GM21423 (cell line): ENCODE measurements around the gene RUNDC3A.
"Not testable (repeated sequence)": the region's sequence is repeated elsewhere in the genome, so short reads cannot be mapped to it uniquely, and the experiment has no call there.

Experiments used
- ATAC-seq: cut with Tn5 transposase; IDR thresholded peaks from one replicate; pipeline ENCODE4 v1.9.1; 2021; ENCODE audit warnings: mild to moderate bottlenecking, moderate library complexity; ENCODE audit not compliant: unreplicated experiment

The RUNDC3A gene

DNA sequence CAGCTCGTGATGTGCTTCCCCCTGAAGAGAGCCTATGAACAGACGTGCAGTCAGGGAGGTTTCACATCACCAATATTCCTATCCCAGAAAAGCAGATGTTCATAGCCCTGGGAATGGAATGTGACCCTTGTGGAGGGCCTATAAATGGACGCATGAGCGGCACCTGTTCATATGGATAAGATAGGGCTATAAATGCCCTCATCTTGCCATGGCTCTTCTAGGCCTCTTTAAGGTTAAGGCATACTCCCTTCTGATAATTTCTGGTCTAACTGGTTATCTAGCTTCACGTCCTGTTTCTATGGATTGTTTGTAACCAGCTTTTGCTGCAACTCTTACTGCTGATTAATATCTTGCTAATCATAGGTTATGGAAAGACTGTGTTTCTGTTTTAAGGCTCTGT is 32.2 kb downstream of the RUNDC3A start:
- ATAC-seq = not testable (repeated sequence)

DNA sequence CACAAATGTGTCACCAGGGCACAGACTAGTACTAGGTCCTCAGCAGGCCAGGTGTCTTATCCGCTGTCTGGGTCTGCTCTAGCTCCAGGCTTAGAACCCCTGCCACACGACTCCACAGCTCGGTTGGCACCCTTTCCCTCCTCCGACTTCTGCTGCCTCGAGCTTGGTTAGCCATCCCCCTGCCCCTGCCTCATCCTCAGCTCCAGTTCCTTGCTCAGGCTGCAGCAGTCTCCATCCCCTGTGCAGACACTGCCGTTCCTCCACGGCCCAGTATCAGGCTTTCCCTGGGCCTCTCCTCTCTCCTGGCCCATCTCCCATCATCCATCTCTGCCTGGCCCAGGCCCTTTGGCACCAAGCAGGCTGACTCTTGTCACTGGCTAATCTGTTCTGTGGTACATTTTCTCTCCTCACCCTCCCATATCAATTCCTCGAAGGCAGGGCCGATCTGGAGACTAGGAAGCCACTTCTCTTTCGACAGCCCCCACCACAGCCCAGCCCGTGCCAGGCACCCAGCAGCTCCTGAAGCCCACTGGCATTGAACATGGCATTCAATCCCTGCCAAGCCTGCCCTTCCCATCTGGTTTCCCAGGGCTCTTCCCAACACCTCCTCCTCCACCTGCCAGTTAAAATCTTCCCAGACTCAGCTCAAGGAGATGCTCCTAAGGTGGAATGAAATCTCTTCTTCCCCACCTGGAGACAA is 35.3 kb downstream of the RUNDC3A start:
- no peak for ATAC-seq

DNA sequence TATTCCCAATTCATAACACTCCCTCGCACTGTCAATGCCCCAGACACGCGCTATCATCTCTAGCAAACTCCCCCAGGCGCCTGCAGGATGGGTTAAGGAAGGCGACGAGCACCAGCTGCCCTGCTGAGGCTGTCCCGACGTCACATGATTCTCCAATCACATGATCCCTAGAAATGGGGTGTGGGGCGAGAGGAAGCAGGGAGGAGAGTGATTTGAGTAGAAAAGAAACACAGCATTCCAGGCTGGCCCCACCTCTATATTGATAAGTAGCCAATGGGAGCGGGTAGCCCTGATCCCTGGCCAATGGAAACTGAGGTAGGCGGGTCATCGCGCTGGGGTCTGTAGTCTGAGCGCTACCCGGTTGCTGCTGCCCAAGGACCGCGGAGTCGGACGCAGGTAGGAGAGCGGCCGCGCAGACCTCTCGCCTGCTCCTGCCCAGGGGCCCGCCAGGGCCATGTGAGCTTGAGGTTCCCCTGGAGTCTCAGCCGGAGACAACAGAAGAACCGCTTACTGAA is 36.6 kb downstream of the RUNDC3A start, which contains the start of gene GRN:
Gene GRN (plus strand): TSS at position 364 of the 515 bp plus-strand sequence. CDS start 3,863 bp downstream, outside the sequence.
- peak; percentile 54 for ATAC-seq

DNA sequence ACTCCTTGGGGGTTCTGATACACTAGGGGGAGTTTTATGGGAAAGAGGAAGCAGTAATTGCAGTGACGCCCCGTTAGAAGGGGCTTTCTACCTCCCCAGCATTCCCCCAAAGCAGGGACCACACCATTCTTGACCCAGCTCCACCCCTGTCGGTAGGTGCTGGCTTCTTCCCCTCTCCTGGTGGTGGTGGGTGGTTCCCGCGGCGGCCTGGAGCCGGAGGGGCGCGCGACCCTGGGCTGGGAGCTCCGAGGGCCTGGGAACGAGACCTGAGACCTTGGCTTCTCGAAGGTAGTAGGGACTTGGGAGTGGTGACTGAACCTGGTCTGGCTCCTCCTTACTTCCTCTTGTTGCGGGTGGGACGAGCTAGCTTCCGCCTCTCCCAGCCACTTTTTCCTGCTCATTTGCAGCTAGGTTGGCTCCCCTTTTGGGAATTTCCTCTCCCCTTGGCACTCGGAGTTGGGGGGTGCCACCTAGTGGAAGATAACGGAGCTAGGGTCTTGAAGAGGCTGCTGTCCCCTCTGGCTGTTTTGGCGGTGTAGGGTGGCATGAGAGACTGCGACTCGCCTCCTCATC is 37.1 kb downstream of the RUNDC3A start:
- ATAC-seq = peak; percentile 3

DNA sequence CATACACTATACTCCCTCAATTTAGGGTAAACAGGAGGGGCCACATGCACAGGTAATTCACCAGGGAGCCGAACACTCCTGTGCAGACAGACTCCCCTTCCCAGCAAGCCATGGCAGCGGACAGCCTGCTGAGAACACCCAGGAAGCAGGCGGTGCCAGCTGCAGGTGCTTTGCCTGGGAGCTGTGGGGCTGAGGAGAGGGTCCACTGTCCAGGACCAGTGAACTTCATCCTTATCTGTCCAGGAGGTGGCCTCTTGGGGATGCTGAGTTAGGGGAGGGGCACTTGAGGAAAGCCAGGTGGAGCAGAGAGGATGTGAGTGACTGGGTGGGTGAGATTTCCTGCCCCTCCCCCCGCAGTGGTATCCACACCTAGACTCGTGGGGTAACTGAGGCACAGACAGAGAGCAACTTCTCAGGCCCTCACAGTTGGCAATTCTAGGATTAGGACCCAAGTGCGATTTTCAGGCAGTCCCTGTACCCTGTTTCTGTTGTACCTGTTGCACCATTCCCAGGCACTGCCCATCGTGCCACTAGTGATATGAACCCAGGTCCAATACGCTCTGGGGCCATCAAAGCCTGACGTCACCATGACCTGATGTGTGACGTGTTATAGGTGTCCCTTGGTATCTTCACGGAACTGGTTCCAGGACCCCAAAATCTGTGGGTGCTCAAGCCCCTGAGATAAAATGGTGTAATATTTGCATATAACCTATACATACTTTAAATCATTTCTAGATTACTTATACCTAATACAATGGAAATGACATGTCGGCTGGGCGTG is 37.9 kb downstream of the RUNDC3A start:
- no peak for ATAC-seq

DNA sequence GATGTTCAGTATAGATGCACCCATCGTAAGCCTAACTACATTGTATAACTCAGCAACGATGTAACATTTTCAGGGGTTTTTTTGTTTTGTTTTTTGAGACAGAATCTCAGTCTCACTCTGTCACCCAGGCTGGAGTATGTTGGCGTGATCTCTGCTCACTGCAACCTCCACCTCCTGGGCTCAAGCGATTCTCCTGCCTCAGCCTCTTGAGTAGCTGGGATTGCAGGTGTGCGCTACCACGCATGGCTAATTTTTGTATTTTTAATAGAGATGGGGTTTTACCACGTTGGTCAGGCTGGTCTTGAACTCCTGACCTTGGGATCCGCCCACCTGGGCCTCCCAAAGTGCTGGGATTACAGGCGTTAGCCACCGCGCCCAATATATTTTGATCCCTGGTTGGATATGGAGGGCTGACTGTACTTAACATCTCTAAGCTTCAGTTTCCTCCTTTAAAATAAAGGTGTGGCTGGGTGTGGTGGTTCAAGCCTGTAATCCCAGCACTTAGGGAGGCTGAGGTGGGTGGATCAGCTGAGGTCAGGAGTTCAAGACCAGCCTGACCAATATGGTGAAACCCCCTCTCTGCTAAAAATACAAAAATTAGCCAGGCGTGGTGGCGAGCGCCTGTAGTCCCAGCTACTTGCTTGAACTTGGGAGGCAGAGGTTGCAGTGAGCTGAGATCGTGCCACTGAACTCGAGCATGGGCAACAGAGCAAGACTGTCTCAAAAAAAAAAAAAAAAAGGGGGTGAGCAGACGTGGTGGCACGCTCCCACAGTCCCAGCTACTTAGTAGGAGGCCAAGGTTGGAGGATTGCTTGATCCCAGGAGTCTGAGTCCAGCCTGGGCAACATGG is 39.0 kb downstream of the RUNDC3A start:
- not testable (repeated sequence) for ATAC-seq

DNA sequence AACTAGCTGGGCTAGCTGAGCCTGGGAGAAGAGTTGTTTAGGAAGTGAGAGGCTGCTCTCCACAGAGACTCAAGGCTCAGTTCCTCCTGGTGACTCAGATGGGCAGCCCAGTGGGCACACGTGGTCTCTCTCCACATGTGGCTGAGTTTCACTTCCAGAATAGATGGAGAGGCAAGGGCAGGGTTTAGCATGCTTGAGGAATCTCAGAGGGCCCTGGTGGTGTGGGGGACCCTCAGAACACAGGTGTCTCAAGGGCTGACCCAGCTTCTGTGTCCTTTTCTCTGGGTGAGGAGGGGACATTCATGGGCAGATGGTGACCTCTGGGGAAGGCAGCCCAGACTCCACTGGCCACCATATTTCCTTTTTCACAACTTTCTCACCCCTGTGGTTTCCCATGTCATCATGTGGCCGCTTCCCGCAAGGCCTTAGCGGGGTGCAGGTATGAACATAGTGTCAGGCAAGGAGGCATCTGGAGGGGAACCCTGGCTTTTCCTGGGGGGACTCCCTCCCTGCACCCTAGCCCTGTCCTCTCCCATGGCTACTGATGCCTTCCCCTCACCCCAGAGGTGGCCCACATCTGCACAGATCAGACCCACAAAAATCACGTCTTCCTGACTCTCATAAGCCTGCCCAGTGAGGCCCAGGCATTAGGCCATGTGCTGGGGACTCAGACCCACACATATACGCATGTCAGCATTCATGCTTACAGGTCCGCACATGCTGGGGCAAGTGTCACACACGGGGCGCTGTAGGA is 40.0 kb downstream of the RUNDC3A start:
- ATAC-seq = peak; percentile 40

DNA sequence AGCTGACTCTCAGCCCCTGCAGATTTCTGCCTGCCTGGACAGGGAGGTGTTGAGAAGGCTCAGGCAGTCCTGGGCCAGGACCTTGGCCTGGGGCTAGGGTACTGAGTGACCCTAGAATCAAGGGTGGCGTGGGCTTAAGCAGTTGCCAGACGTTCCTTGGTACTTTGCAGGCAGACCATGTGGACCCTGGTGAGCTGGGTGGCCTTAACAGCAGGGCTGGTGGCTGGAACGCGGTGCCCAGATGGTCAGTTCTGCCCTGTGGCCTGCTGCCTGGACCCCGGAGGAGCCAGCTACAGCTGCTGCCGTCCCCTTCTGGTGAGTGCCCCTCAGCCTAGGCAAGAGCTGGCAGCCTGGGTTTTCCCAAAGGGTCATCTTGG is 40.6 kb downstream of the RUNDC3A start:
- ATAC-seq = no peak

DNA sequence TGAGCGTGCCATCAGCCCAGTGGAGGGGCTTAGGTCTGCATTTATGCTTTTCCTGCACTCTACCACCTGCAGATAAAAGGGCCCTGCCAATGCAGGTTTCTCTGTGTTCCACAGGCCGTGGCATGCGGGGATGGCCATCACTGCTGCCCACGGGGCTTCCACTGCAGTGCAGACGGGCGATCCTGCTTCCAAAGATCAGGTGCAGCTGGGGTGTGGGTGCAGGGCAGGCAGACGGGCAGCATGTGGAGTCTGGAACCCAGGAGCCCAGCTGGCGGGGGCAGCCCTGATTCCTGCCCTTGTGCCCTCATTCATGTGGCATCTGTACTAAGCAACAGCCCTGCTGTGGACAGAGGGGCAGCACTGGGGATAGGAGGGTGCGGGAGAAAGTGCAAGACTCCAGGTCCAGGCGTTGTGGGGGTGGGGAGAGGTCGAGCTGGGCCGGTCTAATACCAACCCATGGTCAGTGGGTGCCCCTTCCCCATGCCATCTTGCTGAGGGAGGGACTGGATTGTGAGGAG is 41.2 kb downstream of the RUNDC3A start:
- no peak for ATAC-seq

DNA sequence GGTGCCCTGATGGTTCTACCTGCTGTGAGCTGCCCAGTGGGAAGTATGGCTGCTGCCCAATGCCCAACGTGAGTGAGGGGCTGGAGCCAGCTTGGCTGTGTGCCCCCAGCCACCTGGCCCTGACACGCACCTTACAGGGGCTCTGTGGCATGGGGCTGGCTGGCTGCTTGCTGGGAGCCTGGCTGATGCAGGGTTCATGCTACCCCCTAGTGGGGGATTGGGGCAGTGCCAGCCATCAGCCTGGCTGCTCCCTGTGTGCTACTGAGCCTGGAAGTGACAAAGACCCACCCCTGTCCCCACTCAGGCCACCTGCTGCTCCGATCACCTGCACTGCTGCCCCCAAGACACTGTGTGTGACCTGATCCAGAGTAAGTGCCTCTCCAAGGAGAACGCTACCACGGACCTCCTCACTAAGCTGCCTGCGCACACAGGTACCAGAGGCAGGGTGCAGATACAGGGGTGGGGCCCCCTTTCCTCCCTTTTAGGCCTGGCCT is 42.4 kb downstream of the RUNDC3A start:
- ATAC-seq = no peak

DNA sequence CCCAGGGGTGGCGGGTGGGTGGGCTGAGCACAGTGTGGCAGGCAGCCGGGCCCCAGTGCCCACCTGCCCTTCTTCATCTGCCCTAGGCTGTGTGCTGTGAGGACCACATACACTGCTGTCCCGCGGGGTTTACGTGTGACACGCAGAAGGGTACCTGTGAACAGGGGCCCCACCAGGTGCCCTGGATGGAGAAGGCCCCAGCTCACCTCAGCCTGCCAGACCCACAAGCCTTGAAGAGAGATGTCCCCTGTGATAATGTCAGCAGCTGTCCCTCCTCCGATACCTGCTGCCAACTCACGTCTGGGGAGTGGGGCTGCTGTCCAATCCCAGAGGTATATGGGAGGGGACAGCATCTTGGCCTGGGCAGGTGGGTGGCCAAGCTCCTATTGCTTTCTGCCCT is 43.1 kb downstream of the RUNDC3A start:
- no peak for ATAC-seq

DNA sequence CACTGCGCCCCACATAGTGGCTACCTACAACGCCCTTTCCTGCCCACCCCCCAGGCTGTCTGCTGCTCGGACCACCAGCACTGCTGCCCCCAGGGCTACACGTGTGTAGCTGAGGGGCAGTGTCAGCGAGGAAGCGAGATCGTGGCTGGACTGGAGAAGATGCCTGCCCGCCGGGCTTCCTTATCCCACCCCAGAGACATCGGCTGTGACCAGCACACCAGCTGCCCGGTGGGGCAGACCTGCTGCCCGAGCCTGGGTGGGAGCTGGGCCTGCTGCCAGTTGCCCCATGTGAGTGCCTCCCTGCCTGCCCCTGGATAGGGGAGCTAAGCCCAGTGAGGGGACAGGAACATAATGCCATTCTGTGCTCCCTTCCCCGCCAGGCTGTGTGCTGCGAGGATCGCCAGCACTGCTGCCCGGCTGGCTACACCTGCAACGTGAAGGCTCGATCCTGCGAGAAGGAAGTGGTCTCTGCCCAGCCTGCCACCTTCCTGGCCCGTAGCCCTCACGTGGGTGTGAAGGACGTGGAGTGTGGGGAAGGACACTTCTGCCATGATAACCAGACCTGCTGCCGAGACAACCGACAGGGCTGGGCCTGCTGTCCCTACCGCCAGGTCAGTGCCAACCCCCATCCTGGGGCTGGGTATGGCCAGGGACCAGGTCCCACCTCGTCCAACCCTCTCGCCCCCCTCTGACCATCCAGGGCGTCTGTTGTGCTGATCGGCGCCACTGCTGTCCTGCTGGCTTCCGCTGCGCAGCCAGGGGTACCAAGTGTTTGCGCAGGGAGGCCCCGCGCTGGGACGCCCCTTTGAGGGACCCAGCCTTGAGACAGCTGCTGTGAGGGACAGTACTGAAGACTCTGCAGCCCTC is 43.8 kb downstream of the RUNDC3A start:
- no peak for ATAC-seq

DNA sequence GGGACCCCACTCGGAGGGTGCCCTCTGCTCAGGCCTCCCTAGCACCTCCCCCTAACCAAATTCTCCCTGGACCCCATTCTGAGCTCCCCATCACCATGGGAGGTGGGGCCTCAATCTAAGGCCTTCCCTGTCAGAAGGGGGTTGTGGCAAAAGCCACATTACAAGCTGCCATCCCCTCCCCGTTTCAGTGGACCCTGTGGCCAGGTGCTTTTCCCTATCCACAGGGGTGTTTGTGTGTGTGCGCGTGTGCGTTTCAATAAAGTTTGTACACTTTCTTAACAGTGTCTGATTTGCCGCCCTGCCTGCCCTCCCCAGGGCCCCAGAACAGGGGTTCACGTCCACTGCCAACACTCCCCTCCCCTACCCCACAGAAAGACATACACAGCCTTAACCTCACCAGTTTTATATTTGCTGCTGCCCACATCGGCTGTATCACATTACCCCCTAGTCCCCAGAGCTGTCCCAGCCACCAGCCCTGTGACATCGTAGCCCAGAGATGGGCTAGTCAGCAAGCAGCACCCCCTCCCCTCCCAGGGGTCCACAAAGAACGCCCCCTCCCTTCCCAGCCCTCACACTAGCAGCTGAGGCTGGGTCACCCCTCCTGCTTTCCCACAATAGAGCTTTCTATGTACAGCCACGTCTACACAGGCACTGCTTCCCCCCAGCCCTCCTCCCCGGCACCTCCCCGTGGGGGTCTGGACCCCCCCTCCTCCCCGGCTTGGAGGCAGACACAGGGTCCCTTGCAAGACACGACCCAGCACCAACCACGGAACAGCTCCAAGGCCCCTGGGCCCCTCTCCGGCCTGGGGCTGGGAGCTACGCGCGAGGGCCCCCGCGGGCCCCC is 44.6 kb downstream of the RUNDC3A start:
- ATAC-seq = no peak

DNA sequence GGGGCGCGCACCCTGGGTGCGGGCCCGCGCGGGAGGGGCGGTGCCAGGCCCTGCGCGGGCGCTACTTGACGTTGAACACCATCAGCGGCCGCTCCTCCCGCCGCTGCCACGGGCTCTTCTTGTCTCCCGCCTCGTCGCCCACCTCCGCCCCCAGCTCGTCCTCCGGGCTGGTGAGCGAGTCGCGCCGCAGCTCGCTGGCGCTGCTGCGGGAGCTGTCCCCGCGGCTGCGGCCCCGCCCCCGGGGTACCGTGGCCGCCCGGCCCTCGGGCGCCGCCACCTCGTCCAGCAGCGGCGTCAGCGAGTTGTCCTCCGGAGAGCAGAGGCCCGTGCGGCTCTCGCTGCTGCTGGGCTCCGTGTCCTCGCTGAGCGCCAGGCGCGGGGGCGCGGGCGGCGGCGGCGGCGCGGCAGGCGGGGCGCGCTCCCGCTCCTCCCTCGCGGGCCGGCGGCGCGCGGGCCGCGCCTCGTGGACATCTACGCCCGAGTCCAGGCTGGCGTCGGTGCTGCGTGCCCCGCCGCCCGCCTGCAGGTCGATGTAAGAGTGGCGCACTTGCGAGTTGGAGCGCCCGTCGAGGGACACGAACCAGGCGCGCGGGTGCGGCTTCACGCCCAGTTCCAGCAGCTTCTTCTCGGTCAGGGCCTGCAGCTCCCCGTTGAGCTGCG is 45.4 kb downstream of the RUNDC3A start:
- no peak for ATAC-seq

DNA sequence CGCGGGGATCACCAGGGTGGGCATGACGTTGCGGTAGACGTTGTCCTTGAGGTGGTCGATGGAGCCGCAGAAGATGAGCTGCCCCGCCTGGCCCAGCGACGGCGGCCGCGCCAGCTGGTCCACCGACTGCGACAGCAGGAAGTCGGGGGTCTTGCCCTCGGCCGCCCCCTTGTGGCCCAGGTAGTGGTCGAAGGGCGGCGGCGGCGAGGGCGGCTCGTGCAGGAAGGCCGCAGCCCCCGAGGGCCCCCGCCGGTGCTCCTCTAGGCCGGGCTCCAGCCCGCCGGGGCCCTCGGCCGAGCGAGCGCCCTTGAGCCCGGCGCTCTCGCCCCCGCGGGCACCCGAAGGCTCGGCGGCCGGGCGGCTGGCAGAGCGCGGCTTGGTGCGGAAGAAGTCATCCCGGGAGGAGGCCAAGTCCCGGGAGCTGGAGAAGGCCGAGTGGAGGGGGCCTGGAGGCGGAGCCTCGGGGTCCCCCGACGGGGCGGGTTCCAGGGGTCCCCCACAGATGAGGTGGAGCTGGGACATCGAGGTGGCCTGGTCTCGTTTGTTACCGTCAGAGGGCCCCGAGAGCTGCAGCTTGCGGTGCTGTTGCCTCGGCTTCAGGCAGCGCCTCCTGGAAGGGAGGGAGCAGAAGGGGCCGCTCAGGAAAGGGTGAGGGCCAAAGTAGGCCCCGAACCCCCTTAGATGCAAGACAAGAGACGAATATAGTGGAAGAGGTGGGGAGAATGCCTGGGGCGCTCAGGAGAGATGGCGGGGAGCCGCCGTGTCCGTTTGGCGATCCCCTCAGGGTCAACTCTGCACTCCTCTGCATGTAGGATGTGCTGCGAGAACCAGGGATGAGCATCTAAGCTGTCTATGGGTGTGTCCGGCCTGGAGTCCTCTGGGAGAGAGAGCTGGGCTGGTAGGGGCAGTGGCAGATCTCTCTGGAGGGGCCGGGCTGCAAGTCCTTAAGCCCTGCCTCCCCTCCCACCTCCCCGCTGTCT is 46.5 kb downstream of the RUNDC3A start:
- ATAC-seq = no peak

DNA sequence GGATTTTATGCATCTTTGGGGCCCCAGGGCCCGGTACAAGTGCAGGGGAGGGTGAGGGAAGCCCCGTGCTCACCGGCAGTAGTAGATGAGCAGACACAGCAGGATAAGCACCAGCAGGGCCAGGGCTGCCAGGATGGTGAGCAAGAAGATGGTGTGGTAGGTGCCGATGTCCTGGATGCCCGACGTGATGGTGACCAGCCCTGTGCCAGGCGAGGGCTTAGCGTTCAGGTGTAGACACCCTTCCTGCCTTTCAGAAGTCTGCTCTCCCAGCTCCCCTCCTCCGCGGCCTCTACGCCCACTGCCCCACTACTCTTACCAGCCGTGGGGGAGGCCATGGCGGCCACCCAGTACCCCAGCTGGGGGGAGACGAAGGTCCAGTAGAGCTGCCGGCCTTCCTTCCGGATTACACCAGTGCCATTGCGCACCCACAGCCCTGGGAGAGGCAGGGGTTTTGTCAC is 47.3 kb downstream of the RUNDC3A start:
- no peak for ATAC-seq
